ENCODE results near the gene AGMAT.

Gene AGMAT

DNA sequence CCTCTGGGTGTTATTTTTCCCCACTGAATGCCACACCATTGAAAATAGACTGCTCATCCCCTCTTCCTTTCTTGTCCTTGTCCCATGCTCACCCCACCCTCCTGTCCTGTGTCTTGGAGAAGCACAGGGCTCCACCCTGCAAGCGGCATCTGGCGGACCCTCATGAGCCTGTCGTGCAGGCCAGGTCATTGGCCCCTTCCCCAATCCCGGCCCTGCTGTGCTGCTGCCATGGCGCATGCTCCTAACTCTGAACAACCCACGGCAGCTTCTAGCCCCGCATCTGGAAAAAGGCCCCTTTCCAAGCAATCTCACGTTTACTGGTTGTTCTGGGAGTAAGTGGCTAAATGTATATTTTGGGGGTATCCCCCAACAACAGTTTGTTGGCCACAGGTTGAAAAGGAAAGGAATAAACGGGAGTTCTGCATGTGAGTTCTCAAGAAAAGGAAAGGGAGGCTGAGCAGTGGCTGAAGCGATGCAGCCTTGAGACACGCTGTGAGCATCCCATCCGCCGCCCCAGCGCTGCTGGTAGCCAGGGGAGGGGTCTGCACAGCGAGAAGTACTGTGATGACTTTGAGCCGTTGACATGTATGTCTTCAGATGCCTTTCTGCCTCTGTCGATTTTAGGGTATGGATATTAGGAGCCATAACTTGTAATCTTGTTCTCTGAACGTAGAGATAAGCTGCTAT lies 16.3 kb downstream of the AGMAT start:
- DNase-seq (ENCODE audit: low read depth): no peak

- DNase-seq (ENCODE audit: low read depth): no peak
Observed at GRCh38 chr1:15559189-15559810, 25.6 kb downstream of the AGMAT start.

- no peak for DNase-seq (ENCODE audit: low read depth)
Observed at GRCh38 chr1:15558516-15558915, 26.3 kb downstream of the AGMAT start.

- no peak for DNase-seq (ENCODE audit: low read depth)
Observed at GRCh38 chr1:15557594-15557993, 27.3 kb downstream of the AGMAT start.

GRCh38 chr1:15557008-15557407 lies 27.8 kb downstream of the AGMAT start:
- DNase-seq (ENCODE audit: low read depth): no peak

- DNase-seq (ENCODE audit: low read depth): no peak
Observed at GRCh38 chr1:15550573-15550972, 34.3 kb downstream of the AGMAT start.

DNA sequence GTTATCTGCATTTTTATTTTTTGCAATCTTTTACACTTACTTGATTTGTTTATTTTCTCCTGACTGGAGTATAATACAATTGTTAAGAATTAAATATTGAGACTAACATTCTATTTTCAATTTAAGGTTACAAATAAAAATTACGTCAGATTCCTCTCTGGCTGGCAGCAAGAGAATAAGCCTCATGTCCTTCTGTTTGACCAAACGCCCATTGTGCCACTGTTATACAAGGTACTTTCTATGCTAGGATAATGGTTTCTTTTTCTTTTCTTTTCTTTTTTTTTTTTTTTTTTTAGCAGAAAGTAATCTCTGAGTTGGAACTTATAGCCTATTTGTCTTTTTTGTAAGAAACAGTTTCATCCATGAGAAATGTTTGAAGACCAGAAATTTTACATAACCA lies 38.2 kb downstream of the AGMAT start:
- DNase-seq (ENCODE audit: low read depth): no peak

DNA sequence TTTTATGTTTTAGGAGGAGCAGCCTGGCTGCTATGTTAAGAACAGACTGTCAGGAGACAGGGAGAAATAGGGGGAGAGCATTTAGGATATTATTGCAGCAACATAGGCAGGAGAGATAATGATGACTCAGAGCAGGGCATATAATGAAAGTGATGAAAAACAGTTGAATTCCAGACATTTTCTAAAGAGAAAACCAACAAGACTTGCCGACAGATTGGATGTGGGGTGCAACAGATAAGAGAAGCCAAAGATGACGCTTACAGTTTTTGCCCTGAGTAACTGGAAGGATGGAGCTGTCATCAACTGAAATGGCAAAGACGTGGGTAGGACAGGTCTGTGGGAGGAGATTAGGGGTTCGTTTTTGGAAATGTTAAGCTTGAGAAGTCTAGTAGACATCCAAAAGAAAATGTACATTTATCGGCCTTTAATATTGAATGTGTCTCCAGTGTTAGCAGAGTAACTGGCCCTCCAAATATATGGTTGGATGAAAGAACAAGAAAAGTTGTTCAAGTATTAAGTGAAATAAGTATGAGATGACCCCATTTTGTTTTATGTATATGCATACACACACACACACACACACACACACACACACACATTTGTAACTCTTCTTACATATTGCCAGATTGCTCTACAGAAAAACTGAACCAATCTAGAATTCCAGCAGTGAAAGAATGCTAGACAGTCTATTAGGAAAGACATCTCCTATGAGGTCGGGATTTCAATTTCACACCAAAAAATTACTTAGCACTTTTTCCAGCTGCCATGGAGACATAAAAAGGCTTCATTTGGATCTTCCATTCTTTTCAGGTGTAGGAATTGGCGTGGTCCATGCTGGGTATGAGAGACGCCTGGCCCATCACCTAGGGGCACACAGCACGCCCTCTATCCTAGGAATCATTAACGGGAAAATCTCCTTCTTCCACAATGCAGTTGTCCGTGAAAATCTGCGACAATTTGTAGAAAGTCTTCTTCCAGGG lies 41.0 kb downstream of the AGMAT start:
- DNase-seq (ENCODE audit: low read depth): no peak

DNA sequence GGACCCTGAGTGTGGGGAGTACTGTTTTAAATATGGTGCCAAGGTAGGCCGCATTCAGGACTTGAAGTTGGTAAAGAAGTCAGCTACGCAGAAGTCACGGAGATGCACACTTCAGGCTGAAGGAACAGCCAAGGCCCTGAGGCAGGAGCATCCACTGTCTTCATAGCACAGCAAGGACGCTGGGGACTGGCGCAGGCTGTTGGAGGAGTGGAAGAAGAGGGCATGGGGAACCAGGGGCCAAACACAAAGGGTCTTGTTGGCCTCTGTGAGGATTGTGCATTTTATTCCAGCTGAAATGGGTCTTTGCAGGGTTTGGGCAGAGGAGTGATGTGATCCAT lies 41.6 kb downstream of the AGMAT start:
- no peak for DNase-seq (ENCODE audit: low read depth)

DNA sequence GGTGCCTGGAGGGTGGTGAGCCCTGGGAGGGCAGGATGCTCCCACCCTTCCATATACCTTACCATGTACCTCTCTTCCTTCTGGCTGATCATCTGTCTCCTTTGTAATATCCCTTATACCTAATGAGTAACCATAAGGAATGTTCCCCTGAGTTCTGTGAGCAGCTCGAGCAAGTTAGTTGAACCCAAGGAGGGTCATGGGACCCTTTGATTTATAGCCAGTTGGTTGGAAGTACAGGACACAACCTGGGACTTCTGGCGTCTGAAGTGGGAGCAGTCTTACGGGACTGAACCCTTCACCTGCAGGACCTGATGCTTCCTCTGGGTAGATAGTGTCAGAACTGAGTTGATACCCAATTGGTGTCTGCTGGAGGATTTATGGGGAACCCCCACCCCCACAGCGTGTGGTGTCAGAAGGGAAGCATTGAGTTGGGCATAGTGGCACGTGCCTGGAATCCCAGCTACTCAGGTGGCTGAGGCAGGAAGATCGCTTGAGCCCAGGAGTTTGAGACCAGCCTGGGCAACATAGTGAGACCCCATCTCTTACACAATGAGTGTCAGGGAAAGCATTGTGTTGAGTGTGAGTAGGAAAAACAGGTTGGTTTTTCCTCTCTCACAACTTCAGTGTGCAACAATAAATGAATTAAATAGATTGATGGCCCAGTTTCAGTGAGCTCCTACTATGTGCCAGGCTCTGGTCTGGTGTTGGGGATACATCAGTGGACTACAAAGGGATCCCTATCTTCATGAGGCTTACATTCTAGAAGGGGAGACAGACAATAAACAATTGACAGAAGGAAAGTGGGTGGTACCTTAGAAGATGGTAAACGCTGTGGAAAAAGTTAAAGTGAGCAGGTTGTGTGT lies 42.2 kb downstream of the AGMAT start:
- DNase-seq (ENCODE audit: low read depth): no peak

GRCh38 chr1:15541231-15541792 lies 43.5 kb downstream of the AGMAT start:
- DNase-seq (ENCODE audit: low read depth): no peak

- no peak for DNase-seq (ENCODE audit: low read depth)
Observed at GRCh38 chr1:15540186-15540585, 44.7 kb downstream of the AGMAT start.

- DNase-seq (ENCODE audit: low read depth): no peak
Observed at GRCh38 chr1:15538771-15539170, 46.1 kb downstream of the AGMAT start.

DNA sequence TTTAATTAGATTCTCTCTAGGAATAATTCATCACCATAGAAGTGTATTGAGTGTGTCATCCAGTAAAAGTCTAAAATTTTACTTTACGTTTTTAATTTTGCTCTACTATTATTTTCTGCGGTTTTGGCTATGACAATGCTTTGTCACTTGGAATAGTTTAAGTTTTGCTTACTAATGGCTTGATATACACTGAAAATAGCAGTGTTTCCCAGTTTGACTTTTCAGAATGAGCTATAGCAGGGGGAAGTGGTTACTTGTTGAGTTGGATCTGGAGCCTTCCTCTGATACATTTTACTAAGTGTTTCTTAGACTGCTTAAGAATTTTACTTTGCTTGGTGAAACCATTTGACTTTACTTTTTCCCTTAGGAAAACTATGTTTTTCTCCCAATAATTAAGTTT lies 53.2 kb downstream of the AGMAT start:
- no peak for DNase-seq (ENCODE audit: low read depth)

GRCh38 chr1:15531003-15531402 lies 53.8 kb downstream of the AGMAT start:
- DNase-seq (ENCODE audit: low read depth): no peak

DNA sequence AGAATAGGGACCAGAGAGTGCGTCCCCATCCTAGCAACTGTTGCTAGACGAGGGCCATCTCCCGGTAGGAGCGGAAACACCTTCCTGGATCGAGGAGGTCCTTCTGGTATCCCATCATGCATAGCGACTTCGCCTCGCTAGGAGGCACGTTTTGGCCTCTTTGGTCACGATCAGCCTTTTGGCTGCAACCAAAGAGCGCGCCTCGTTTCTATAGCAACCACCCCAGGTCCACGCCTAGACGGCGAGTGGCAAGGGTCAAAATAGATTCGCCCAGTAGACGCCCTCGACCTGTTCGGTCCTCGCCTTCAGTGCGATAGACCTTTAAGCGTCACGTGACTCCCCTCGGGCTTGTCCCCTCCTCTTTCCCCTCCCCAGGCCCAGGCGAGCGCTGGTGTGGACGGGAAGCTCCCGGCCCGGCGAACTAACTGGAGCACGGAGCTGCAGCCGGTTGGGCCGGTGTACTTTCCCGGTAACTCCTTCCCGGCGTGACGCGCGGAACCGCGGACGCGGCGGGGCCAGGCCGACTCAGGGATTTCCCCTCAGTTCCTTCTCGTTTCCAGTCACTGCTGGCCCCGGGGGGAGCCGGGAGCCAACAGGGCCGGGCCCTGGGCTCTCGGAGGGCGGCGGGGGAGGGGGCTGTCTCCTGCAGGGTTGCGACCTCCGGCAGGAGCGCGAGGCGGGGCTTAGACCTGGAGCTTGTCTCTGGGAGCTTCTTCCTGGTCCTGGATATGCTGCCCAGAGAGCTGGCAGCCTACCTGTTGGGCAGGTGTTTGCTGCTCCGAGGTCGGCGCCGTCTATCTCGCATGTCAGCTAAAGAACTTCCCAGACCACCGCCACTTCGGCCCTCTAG lies 58.1 kb downstream of the AGMAT start, which contains the start of gene DNAJC16:
DNAJC16 (plus strand) TSS at position 359 of the 850 bp plus-strand sequence. CDS start 2,258 bp downstream, outside the sequence.
- peak; percentile 96 for DNase-seq (ENCODE audit: low read depth)

GRCh38 chr1:15526021-15526489 lies 58.8 kb downstream of the AGMAT start:
- DNase-seq (ENCODE audit: low read depth): no peak

DNA sequence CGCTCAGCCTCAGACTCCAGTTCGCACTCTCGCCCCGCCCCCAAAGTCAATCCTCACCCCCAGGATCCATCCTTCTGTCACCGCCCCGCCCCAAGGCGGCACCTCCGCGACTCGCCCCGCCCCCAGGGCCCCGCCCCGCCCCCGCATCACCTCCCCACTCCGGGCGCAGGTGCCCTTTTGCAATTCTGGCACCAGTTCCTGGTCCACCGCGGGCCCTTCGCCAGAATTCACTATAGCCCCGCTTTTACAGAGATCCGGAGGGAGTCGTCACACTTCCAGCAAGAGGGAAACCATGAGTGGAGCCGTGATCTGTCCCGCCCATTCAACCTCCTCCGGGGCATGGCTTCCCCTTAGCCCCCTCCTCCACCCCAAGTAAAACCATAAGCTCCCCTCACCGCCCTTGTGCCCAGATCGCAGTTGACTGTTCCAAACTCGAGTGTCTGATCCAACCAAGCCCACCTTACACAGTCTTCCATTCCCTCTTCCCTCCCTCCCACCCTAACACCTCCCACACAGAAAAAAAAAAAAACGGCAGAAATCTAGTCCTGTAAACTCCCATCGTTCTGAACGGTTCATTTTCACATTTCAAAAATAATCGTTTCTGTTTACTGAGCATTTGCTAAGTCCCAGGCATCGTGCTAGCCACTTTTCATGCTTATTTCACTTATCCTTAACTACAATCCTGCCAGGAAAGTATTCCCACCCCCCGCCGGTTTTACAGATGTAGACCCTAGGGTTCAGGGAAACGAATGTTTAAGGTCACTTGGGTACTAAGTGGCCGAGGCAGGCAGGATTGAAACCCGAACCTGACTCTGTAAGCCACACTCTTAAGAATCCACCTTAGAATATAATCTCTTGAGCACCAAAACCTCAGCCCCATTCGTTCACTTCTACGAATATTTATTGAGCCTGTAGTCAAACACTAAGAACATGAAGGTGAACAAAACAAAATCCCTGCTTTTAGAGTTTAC lies 59.5 kb downstream of the AGMAT start:
- no peak for DNase-seq (ENCODE audit: low read depth)
